ENCODE data around the gene ZDHHC19.

GRCh38 chr3:196193736-196194541, 17.3 kb downstream of the ZDHHC19 start:
- TF ChIP-seq ZFHX2 (tag by site-specific recombination; conservative IDR thresholded peaks at IDR 0.05) (0 out of 2 replicates have a peak, but pooled peaks have one; percentile 31), SP7 (tag by site-specific recombination; IDR thresholded peaks at IDR 0.05) (no peak), ZNF394 (tag by site-specific recombination; IDR thresholded peaks at IDR 0.05; ENCODE audit: borderline replicate concordance) (no peak)
- TF ChIP-seq, protein P1, sequence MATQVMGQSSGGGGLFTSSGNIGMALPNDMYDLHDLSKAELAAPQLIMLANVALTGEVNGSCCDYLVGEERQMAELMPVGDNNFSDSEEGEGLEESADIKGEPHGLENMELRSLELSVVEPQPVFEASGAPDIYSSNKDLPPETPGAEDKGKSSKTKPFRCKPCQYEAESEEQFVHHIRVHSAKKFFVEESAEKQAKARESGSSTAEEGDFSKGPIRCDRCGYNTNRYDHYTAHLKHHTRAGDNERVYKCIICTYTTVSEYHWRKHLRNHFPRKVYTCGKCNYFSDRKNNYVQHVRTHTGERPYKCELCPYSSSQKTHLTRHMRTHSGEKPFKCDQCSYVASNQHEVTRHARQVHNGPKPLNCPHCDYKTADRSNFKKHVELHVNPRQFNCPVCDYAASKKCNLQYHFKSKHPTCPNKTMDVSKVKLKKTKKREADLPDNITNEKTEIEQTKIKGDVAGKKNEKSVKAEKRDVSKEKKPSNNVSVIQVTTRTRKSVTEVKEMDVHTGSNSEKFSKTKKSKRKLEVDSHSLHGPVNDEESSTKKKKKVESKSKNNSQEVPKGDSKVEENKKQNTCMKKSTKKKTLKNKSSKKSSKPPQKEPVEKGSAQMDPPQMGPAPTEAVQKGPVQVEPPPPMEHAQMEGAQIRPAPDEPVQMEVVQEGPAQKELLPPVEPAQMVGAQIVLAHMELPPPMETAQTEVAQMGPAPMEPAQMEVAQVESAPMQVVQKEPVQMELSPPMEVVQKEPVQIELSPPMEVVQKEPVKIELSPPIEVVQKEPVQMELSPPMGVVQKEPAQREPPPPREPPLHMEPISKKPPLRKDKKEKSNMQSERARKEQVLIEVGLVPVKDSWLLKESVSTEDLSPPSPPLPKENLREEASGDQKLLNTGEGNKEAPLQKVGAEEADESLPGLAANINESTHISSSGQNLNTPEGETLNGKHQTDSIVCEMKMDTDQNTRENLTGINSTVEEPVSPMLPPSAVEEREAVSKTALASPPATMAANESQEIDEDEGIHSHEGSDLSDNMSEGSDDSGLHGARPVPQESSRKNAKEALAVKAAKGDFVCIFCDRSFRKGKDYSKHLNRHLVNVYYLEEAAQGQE (tag by site-specific recombination; IDR thresholded peaks at IDR 0.05): no peak

Data from HEK293 (cell line).